ENCODE measurements around the gene GPR141. TPM values are rescaled to one million over a fixed set of nuclear protein-coding genes. Genes with fewer than 3 reads are reported as not detected.

GPR141 gene
- total and polyA plus RNA-seq, 4 donors, result 0.22 to 5.4 TPM; not detected in 2

DNA sequence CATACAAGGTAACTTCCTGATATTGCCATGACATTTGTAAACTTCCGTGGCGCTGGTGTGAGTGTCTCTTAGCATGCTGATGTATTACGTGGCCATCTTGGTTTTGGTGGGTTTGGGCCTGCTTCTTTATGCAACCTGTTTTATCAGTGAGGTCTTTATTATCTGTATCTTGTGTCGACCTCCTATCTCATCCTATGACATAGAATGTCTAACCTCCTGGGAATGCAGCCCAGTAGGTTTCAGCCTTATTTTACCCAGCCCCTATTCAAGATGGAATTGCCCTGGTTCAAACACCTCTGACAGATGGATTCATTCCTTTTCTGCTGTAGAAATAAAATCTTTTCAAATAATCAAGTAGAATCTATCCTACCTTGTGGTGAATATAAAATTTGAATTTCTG lies 23.0 kb upstream of the GPR141 start:
- DNase-seq (ENCODE audit: low read depth in 4 of 6, low spot score in 6 of 6), result no peak
- Histone ChIP-seq H3K4me3 (ENCODE audit: low read depth, low read length) (no peak overlapping the region), H3K27me3 (ENCODE audit: control insufficient read depth, insufficient read depth, low read length) (no peaks in the 10 kb centered on the region), H3K27ac (ENCODE audit: low read depth, low read length) (no peak overlapping the region), H3K9me3 (ENCODE audit: control insufficient read depth, insufficient read depth, low read length) (no peaks in the 10 kb centered on the region), H3K36me3 (ENCODE audit: control insufficient read depth, insufficient read depth, low read length) (no peaks in the 10 kb centered on the region), H3K4me1 (ENCODE audit: control insufficient read depth, insufficient read depth, low read length) (no peaks in the 10 kb centered on the region)
- WGBS (ENCODE audit: insufficient coverage), result 100% methylated on average over 3 of the region's 4 CpGs

- no CpG with 5 or more reads among the region's 4 CpGs for WGBS (ENCODE audit: insufficient coverage)
- Histone ChIP-seq H3K4me3 (ENCODE audit: low read depth, low read length) (no peak overlapping the region), H3K9me3 (ENCODE audit: control insufficient read depth, insufficient read depth, low read length) (no peaks in the 10 kb centered on the region), H3K4me1 (ENCODE audit: control insufficient read depth, insufficient read depth, low read length) (no peaks in the 10 kb centered on the region), H3K27me3 (ENCODE audit: control insufficient read depth, insufficient read depth, low read length) (no peaks in the 10 kb centered on the region), H3K27ac (ENCODE audit: low read depth, low read length) (no peak overlapping the region), H3K36me3 (ENCODE audit: control insufficient read depth, insufficient read depth, low read length) (no peaks in the 10 kb centered on the region)
- DNase-seq (ENCODE audit: low read depth in 4 of 6, low spot score in 6 of 6), result no peak
Observed at GRCh38 chr7:37663693-37664092, 19.9 kb upstream of the GPR141 start.

DNA sequence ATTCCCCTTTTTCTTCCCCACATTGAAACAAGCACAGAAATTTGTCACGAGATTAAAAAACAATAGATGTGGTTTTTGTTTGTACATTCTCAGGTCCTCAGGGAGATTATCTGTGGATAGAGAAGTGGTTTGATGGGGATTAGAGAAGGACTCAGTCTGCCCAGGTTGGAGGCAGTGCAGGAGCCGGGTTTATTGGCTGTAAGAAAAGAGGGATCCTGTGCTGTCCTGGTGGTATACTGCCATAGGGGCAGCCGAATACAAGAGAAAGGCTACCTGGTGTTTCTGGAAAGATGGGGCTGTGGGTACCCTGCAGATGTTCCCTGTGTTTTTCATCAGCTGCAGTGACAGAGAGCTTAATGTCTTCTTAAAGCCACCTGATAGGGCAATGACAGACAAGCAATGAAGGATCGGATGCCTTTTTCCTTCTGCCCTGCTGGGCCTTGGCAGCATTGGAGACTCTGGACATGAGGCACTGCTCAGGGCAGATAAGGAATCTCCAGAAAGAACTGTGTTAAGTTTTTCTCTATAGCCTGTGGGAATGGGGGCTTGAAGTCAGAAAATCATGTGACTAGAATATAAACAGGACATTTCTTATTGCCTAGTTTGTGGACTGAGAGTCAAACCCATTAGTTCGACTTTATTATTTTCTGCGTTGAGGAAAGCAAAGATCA lies 18.1 kb upstream of the GPR141 start:
- no peak for DNase-seq (ENCODE audit: low read depth in 4 of 6, low spot score in 6 of 6)
- H3K36me3 ChIP-seq (ENCODE audit: control insufficient read depth, insufficient read depth, low read length), result no peaks in the 10 kb centered on the region
- H3K4me1 ChIP-seq (ENCODE audit: control insufficient read depth, insufficient read depth, low read length), result no peaks in the 10 kb centered on the region
- 76% methylated on average over 5 of the region's 6 CpGs for WGBS (ENCODE audit: insufficient coverage)
- no peaks in the 10 kb centered on the region for H3K27me3 ChIP-seq (ENCODE audit: control insufficient read depth, insufficient read depth, low read length)
- H3K4me3 ChIP-seq (ENCODE audit: low read depth, low read length), result no peak overlapping the region
- H3K27ac ChIP-seq (ENCODE audit: low read depth, low read length), result no peak overlapping the region
- no peaks in the 10 kb centered on the region for H3K9me3 ChIP-seq (ENCODE audit: control insufficient read depth, insufficient read depth, low read length)

- Histone ChIP-seq H3K9me3 (ENCODE audit: control insufficient read depth, insufficient read depth, low read length) (no peaks in the 10 kb centered on the region), H3K36me3 (ENCODE audit: control insufficient read depth, insufficient read depth, low read length) (no peaks in the 10 kb centered on the region), H3K27ac (ENCODE audit: low read depth, low read length) (no peak overlapping the region), H3K27me3 (ENCODE audit: control insufficient read depth, insufficient read depth, low read length) (no peaks in the 10 kb centered on the region), H3K4me1 (ENCODE audit: control insufficient read depth, insufficient read depth, low read length) (no peaks in the 10 kb centered on the region), H3K4me3 (ENCODE audit: low read depth, low read length) (no peak overlapping the region)
- DNase-seq (ENCODE audit: low read depth in 4 of 6, low spot score in 6 of 6), result no peak
- 85% methylated on average over 4 of the region's 8 CpGs for WGBS (ENCODE audit: insufficient coverage)
Observed at GRCh38 chr7:37666026-37666799, 17.4 kb upstream of the GPR141 start.

DNA sequence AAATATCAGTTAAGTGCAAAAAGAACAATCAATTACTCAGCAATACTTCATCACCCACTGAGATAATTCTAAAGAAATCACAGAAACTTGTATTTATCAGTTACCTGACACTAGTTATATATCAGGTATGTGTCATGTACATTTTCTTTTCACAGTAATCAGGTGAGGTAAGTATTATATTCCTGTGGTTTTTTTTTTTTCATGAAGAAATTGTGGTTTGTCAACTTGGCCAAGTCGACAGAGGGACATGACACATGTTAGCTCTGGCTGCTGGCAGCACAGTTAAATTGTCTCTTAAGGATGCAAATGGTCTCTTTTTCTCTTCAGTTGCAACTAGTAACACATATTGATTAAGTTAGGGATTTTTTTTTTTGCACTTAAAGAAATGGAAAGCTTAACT lies 13.7 kb upstream of the GPR141 start:
- Histone ChIP-seq H3K4me3 (ENCODE audit: low read depth, low read length) (no peak overlapping the region), H3K4me1 (ENCODE audit: control insufficient read depth, insufficient read depth, low read length) (no peaks in the 10 kb centered on the region), H3K36me3 (ENCODE audit: control insufficient read depth, insufficient read depth, low read length) (no peaks in the 10 kb centered on the region), H3K27ac (ENCODE audit: low read depth, low read length) (no peak overlapping the region), H3K27me3 (ENCODE audit: control insufficient read depth, insufficient read depth, low read length) (no peaks in the 10 kb centered on the region), H3K9me3 (ENCODE audit: control insufficient read depth, insufficient read depth, low read length) (no peaks in the 10 kb centered on the region)
- no CpG with 5 or more reads among the region's 1 CpG for WGBS (ENCODE audit: insufficient coverage)
- DNase-seq (ENCODE audit: low read depth in 4 of 6, low spot score in 6 of 6), result peak in 1 of 6 donors; percentile 11

DNA sequence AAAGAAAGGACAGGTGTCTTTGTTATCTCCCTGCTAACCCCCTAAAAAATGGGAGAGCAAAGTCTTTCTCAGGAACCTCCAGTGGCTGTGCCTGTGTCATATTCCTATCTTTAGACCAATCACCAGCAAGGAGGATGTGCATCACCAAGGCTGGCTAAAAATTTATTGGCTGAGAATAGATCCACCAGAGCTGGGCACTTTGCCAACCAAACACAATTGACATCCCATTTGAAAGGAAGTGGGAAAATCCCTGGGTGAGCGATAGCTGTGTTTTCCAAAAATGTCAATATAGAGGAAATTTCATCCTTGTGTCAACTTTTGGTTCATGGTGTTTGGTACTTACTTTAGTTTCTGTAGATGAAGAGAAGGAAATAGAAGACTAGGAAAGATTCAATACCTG lies 13.1 kb upstream of the GPR141 start:
- Histone ChIP-seq H3K9me3 (ENCODE audit: control insufficient read depth, insufficient read depth, low read length) (no peaks in the 10 kb centered on the region), H3K4me3 (ENCODE audit: low read depth, low read length) (no peak overlapping the region), H3K27ac (ENCODE audit: low read depth, low read length) (no peak overlapping the region), H3K4me1 (ENCODE audit: control insufficient read depth, insufficient read depth, low read length) (no peaks in the 10 kb centered on the region), H3K36me3 (ENCODE audit: control insufficient read depth, insufficient read depth, low read length) (no peaks in the 10 kb centered on the region), H3K27me3 (ENCODE audit: control insufficient read depth, insufficient read depth, low read length) (no peaks in the 10 kb centered on the region)
- no CpG with 5 or more reads among the region's 1 CpG for WGBS (ENCODE audit: insufficient coverage)
- no peak for DNase-seq (ENCODE audit: low read depth in 4 of 6, low spot score in 6 of 6)

DNA sequence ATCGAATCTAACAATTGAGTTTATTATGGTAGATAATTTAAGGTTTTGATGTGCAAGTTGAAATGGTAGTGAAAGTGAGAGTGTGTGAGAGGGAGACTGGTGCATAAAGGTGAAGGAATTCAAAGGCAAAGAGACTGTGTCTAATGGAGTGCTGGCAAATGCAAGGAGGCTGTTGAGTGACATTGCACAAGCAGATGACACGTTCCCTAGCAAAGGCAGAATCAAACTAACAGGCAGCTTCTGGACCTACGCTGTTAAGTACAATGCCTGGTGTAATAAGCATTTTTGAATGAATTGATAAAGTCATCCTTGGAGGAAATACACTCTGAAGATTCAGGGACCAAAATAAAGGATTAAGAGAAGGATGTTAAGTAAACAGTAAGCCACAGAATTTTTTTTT lies 11.7 kb upstream of the GPR141 start:
- no peak overlapping the region for H3K4me3 ChIP-seq (ENCODE audit: low read depth, low read length)
- 76% methylated on average over 2 of the region's 3 CpGs for whole genome bisulfite sequencing (ENCODE audit: insufficient coverage)
- H3K27ac ChIP-seq (ENCODE audit: low read depth, low read length), result no peak overlapping the region
- H3K4me1 ChIP-seq (ENCODE audit: control insufficient read depth, insufficient read depth, low read length), result no peaks in the 10 kb centered on the region
- H3K36me3 ChIP-seq (ENCODE audit: control insufficient read depth, insufficient read depth, low read length), result no peaks in the 10 kb centered on the region
- no peak for DNase-seq (ENCODE audit: low read depth in 4 of 6, low spot score in 6 of 6)
- no peaks in the 10 kb centered on the region for H3K27me3 ChIP-seq (ENCODE audit: control insufficient read depth, insufficient read depth, low read length)
- peaks cover 2% of the 10 kb centered on the region for H3K9me3 ChIP-seq (ENCODE audit: control insufficient read depth, insufficient read depth, low read length)

GRCh38 chr7:37672926-37673325 lies 10.6 kb upstream of the GPR141 start:
- Histone ChIP-seq H3K4me3 (ENCODE audit: low read depth, low read length) (no peak overlapping the region), H3K4me1 (ENCODE audit: control insufficient read depth, insufficient read depth, low read length) (no peaks in the 10 kb centered on the region), H3K27ac (ENCODE audit: low read depth, low read length) (no peak overlapping the region), H3K27me3 (ENCODE audit: control insufficient read depth, insufficient read depth, low read length) (no peaks in the 10 kb centered on the region), H3K36me3 (ENCODE audit: control insufficient read depth, insufficient read depth, low read length) (no peaks in the 10 kb centered on the region), H3K9me3 (ENCODE audit: control insufficient read depth, insufficient read depth, low read length) (peaks cover 2% of the 10 kb centered on the region)
- whole genome bisulfite sequencing (ENCODE audit: insufficient coverage), result no CpG with 5 or more reads among the region's 3 CpGs
- DNase-seq (ENCODE audit: low read depth in 4 of 6, low spot score in 6 of 6), result no peak

DNA sequence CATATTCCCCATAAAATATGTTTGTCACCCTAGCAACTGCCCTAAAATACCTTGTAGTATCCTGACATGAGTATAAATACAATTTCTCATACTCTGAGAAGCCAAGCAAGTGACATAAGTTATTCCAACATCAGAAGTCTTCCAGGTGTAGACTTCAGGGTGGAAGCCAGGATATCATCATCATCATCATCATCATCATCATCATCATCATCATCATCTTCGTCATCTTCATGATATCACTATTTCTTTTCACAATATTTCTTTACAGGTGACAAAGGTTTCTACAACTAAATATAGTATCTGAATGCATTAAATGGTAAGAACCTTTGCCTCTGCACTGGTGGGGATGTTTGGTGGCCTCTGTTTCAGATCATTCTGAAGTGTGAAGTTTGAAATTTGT lies 10.0 kb upstream of the GPR141 start:
- DNase-seq (ENCODE audit: low read depth in 4 of 6, low spot score in 6 of 6), result no peak
- WGBS (ENCODE audit: insufficient coverage), result no CpG with 5 or more reads among the region's 1 CpG
- no peaks in the 10 kb centered on the region for H3K27me3 ChIP-seq (ENCODE audit: control insufficient read depth, insufficient read depth, low read length)
- no peak overlapping the region for H3K4me3 ChIP-seq (ENCODE audit: low read depth, low read length)
- peaks cover 2% of the 10 kb centered on the region for H3K9me3 ChIP-seq (ENCODE audit: control insufficient read depth, insufficient read depth, low read length)
- H3K36me3 ChIP-seq (ENCODE audit: control insufficient read depth, insufficient read depth, low read length), result no peaks in the 10 kb centered on the region
- no peaks in the 10 kb centered on the region for H3K4me1 ChIP-seq (ENCODE audit: control insufficient read depth, insufficient read depth, low read length)
- H3K27ac ChIP-seq (ENCODE audit: low read depth, low read length), result no peak overlapping the region

DNA sequence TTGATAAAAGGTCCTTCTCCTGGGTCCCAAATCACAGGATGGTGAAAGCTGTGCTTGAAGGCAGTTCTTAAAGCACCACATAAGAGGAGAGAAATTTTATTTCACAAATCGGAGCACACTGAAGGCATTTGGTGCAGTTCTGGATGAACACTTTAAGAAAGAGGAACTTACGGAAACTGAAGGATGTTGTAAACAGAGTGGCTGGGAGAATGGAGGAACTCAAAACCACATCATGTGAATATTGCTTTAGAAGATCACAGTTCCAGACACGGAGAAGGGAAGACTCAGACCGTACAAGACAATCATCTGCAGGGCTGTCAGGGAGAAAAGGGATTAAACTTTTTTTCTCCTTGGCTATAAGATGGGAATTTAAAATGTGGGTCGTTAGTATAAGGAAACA lies 9.0 kb upstream of the GPR141 start:
- Histone ChIP-seq H3K27me3 (ENCODE audit: control insufficient read depth, insufficient read depth, low read length) (no peaks in the 10 kb centered on the region), H3K27ac (ENCODE audit: low read depth, low read length) (no peak overlapping the region), H3K4me3 (ENCODE audit: low read depth, low read length) (no peak overlapping the region), H3K36me3 (ENCODE audit: control insufficient read depth, insufficient read depth, low read length) (no peaks in the 10 kb centered on the region), H3K4me1 (ENCODE audit: control insufficient read depth, insufficient read depth, low read length) (no peaks in the 10 kb centered on the region), H3K9me3 (ENCODE audit: control insufficient read depth, insufficient read depth, low read length) (peaks cover 2% of the 10 kb centered on the region)
- 69% methylated on average over 5 of the region's 5 CpGs for WGBS (ENCODE audit: insufficient coverage)
- no peak for DNase-seq (ENCODE audit: low read depth in 4 of 6, low spot score in 6 of 6)

All from spinal cord (tissue), 10 donors.